Measurements from ENCODE around the gene EPS15.
"Not testable (repeated sequence)": the region's sequence is repeated elsewhere in the genome, so short reads cannot be mapped to it uniquely, and the experiment has no call there.

The EPS15 gene

DNA sequence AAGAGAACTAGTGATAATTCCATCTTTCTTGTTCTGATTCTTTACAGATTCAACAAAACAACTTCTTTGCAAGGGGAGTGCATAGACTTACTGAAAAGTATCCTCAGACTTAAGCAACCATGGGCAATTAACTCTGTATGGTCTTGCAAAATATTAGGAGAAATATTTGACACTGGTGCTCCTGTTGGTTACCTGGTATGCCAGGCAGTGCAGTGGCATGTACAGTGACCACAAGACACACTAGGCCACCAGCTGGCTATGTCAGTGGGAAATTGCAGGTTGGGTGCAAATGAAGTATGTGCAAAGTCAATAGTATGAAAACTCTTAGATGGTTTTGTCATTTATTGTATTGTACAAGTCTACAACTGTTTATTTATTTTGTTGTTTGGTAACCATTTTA lies 34.5 kb downstream of the EPS15 start:
- DNase-seq (ENCODE audit: low spot score): no peak
- TF ChIP-seq, protein P1, sequence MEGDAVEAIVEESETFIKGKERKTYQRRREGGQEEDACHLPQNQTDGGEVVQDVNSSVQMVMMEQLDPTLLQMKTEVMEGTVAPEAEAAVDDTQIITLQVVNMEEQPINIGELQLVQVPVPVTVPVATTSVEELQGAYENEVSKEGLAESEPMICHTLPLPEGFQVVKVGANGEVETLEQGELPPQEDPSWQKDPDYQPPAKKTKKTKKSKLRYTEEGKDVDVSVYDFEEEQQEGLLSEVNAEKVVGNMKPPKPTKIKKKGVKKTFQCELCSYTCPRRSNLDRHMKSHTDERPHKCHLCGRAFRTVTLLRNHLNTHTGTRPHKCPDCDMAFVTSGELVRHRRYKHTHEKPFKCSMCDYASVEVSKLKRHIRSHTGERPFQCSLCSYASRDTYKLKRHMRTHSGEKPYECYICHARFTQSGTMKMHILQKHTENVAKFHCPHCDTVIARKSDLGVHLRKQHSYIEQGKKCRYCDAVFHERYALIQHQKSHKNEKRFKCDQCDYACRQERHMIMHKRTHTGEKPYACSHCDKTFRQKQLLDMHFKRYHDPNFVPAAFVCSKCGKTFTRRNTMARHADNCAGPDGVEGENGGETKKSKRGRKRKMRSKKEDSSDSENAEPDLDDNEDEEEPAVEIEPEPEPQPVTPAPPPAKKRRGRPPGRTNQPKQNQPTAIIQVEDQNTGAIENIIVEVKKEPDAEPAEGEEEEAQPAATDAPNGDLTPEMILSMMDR (IDR thresholded peaks at IDR 0.05; ENCODE audit: extremely low read depth, missing control alignments): no peak

DNA sequence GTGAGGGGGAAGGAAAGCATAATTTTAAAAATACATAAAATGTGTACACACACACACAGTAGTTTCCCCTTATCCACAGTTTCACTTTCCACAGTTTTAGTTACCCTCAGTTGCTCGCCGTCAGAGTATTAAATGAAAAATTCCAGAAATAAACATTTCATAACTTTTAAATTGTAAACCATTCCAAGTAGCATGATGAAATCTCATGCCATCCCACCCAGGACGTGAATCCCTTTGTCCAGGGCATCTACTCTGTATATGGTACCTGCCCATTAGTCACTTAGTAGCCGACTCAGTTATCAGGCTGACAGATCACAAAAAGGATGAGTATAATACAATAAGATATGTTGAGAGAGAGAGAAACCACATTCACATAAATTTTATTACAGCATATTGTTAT lies 36.2 kb downstream of the EPS15 start:
- DNase-seq (ENCODE audit: low spot score): no peak
- TF ChIP-seq, protein P1 (IDR thresholded peaks at IDR 0.05; ENCODE audit: extremely low read depth, missing control alignments): no peak

DNA sequence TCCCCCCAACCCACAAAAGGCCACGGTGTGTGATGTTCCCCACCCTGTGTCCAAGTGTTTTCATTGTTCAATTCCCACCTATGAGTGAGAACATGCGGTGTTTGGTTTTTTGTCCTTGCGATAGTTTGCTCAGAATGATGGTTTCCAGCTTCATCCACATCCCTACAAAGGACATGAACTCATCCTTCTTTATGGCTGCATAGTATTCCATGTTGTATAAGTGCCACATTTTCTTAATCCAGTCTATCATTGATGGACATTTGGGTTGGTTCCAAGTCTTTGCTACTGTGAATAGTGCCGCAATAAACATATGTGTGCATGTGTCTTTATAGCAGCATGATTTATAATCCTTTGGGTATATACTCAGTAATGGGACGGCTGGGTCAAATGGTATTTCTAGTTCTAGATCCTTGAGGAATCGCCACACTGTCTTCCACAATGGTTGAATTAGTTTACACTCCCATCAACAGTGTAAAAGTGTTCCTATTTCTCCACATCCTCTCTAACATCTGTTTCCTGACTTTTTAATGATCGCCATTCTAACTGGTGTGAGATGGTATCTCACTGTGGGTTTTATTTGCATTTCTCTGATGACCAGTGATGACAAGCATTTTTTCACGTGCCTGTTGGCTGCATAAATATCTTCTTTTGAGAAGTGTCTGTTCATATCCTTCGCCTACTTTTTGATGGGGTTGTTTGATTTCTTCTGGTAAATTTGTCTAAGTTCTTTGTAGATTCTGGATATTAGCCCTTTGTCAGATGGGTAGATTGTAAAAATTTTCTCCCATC lies 44.0 kb downstream of the EPS15 start:
- DNase-seq (ENCODE audit: low spot score): not testable (repeated sequence)

DNA sequence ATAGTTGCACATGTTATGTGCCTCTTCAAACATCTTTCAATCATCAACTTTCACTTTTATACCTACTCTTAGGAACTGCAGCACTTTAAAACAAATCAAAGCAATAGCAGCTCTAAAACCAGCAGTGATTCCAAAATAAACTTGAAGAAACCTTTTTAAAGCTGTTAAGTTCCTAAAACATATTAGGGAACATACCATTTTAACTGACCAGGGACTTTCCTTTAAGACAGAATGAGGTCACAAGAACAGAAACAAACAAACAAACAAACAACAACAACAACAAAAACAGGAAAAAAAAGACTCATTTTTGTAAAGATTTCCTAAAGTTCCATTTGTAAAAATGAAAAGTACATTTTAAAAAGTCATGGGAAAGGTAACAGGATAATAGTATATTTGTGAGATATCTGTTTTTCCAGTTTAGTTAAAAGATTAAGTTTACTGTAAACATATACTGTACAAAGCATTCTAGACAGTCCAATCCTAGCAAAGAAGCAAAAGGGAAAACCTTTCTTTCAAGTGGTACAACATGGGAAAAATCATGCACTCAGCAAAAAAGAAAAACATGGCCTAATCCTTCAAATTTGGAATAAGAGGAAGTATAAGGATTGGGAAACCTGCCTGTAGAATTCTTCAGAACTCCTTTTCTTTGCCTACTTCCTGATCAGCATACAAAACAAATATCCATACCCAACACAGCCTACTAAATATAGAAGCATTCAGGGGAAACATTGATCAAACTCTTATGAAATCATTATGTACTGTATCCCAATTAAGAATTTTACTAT lies 45.5 kb downstream of the EPS15 start:
- DNase-seq (ENCODE audit: low spot score): no peak
- TF ChIP-seq, protein P1 (IDR thresholded peaks at IDR 0.05; ENCODE audit: extremely low read depth, missing control alignments): no peak

DNA sequence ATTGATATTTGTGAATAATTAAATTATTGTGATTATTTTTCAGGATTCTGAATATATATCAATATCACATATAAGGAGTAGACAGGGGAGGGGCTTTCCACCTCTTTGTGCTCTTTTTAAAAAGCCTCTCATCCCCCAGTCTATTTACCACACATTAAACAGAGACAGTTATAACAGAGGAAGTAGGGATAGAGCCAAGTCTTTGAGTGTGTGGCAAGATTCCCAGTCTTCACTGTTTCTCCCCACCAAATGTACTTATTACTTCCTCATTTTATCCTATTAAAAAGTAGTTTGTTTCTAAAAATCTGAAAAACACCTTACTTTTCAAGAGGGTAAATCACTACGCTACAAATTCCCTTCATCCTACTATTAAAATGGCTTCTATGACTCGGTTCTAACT lies 46.7 kb downstream of the EPS15 start:
- TF ChIP-seq, protein P1 (IDR thresholded peaks at IDR 0.05; ENCODE audit: extremely low read depth, missing control alignments): no peak
- DNase-seq (ENCODE audit: low spot score): no peak

DNA sequence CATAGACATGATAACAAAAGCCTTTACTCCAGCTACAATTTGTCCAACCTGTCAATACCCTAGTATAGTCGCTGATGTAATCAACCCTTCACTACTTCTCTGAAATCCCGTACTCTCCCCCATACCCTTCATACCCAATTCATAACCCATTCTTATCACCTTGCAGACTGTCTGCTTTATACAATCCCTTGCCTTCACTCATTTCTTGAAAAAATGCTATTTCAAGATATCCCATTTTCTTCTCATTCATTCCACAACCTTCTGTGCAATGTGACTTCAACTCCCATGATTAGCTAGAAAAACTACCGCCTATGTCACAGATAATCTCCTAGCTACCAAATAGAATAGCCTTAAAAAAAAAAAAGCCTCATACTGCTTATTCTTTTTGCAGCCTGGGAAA lies 49.5 kb downstream of the EPS15 start:
- no peak for DNase-seq (ENCODE audit: low spot score)
- TF ChIP-seq, protein P1 (IDR thresholded peaks at IDR 0.05; ENCODE audit: extremely low read depth, missing control alignments): no peak

DNA sequence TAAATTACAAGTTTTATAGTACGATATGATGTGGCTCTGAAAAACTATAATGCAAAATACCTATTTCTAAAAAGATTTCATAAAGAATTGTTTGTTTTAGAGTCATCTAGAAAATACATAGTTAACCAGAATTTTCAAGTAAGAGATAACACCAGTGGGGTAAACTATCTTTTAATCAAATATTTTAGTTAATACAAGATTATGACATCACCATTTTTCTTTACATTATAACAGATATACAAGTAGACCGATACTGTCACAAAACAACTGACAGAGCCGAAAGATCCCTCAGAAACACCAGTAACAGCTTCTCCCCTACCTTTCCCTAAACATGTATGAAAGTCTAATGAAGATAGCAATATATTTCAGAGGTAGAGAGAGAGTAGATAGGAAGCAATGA lies 54.2 kb downstream of the EPS15 start:
- DNase-seq (ENCODE audit: low spot score): no peak
- TF ChIP-seq, protein P1 (IDR thresholded peaks at IDR 0.05; ENCODE audit: extremely low read depth, missing control alignments): no peak

Data from GM20000 (cell line).